ENCODE results near the gene TMEM215.
"Not testable (repeated sequence)": the region's sequence is repeated elsewhere in the genome, so short reads cannot be mapped to it uniquely, and the experiment has no call there.

The TMEM215 gene

GRCh38 chr9:32783168-32783891, at the start of gene TMEM215:
TSS of gene TMEM215 (plus strand) at chr9:32783540. CDS start at chr9:32784184, 644 bp downstream.
- no peak for DNase-seq (ENCODE audit: low read depth in 2 of 2)

- no peak for DNase-seq (ENCODE audit: low read depth in 2 of 2)
Observed at GRCh38 chr9:32735476-32735875, 47.9 kb upstream of the TMEM215 start.

- no peak for DNase-seq (ENCODE audit: low read depth in 2 of 2)
Observed at GRCh38 chr9:32737378-32737777, 46.0 kb upstream of the TMEM215 start.

GRCh38 chr9:32738501-32739172, 44.7 kb upstream of the TMEM215 start:
- no peak for DNase-seq (ENCODE audit: low read depth in 2 of 2)

GRCh38 chr9:32741706-32742105, 41.6 kb upstream of the TMEM215 start:
- no peak for DNase-seq (ENCODE audit: low read depth in 2 of 2)

GRCh38 chr9:32742296-32742695, 41.0 kb upstream of the TMEM215 start:
- DNase-seq (ENCODE audit: low read depth in 2 of 2) = no peak

- no peak for DNase-seq (ENCODE audit: low read depth in 2 of 2)
Observed at GRCh38 chr9:32748013-32748412, 35.3 kb upstream of the TMEM215 start.

GRCh38 chr9:32755730-32756129, 27.6 kb upstream of the TMEM215 start:
- DNase-seq (ENCODE audit: low read depth in 2 of 2) = no peak

- no peak for DNase-seq (ENCODE audit: low read depth in 2 of 2)
Observed at GRCh38 chr9:32764139-32764538, 19.2 kb upstream of the TMEM215 start.

GRCh38 chr9:32775283-32775682, 8.1 kb upstream of the TMEM215 start:
- no peak for DNase-seq (ENCODE audit: low read depth in 2 of 2)

- DNase-seq (ENCODE audit: low read depth in 2 of 2) = no peak
Observed at GRCh38 chr9:32776201-32776600, 7.1 kb upstream of the TMEM215 start.

GRCh38 chr9:32782476-32783167, 718 bp upstream of the TMEM215 start:
- DNase-seq (ENCODE audit: low read depth in 2 of 2) = no peak

- no peak for DNase-seq (ENCODE audit: low read depth in 2 of 2)
Observed at GRCh38 chr9:32787816-32788215, 4.5 kb downstream of the TMEM215 start.

- not testable (repeated sequence) for DNase-seq (ENCODE audit: low read depth in 2 of 2)
Observed at GRCh38 chr9:32796015-32796414, 12.7 kb downstream of the TMEM215 start.

- DNase-seq (ENCODE audit: low read depth in 2 of 2) = no peak
Observed at GRCh38 chr9:32801530-32801929, 18.2 kb downstream of the TMEM215 start.

- DNase-seq (ENCODE audit: low read depth in 2 of 2) = no peak
Observed at GRCh38 chr9:32807217-32807616, 23.9 kb downstream of the TMEM215 start.

GRCh38 chr9:32811246-32811645, 27.9 kb downstream of the TMEM215 start:
- DNase-seq (ENCODE audit: low read depth in 2 of 2) = no peak

GRCh38 chr9:32820322-32820721, 37.0 kb downstream of the TMEM215 start:
- no peak for DNase-seq (ENCODE audit: low read depth in 2 of 2)

GRCh38 chr9:32823101-32823500, 39.8 kb downstream of the TMEM215 start:
- DNase-seq (ENCODE audit: low read depth in 2 of 2) = no peak

GRCh38 chr9:32823551-32823950, 40.2 kb downstream of the TMEM215 start:
- DNase-seq (ENCODE audit: low read depth in 2 of 2) = no peak

GRCh38 chr9:32825203-32825602, 41.9 kb downstream of the TMEM215 start:
- no peak for DNase-seq (ENCODE audit: low read depth in 2 of 2)

GRCh38 chr9:32828861-32829260, 45.5 kb downstream of the TMEM215 start:
- no peak for DNase-seq (ENCODE audit: low read depth in 2 of 2)

GRCh38 chr9:32832346-32832745, 49.0 kb downstream of the TMEM215 start:
- no peak for DNase-seq (ENCODE audit: low read depth in 2 of 2)

Measured in activated CD4-positive, alpha-beta T cell treated with anti-CD3 and anti-CD28 coated beads for 24 hours (primary cell).